Fibroblast of mammary gland (primary cell): ENCODE measurements around the gene RILPL1.
A peak's percentile ranks its signal among the peaks of the same experiment; 100 is the strongest.
"Not testable (repeated sequence)": the region's sequence is repeated elsewhere in the genome, so short reads cannot be mapped to it uniquely, and the experiment has no call there.

Source experiments
- DNase-seq: peaks from one replicate; pipeline ENCODE4 v3.0.0-alpha.2; 2010; ENCODE audit warnings: low read depth
- H3K4me3 ChIP-seq: 2 replicates; pipeline ENCODE4 v1.5.1; 2011; ENCODE audit warnings: low read depth, mild to moderate bottlenecking, low read length, moderate library complexity; ENCODE audit not compliant: control insufficient read depth
- TF ChIP-seq, protein P1 (sequence below): conservative IDR thresholded peaks from 2 replicates; pipeline ENCODE4 v1.5.1; 2011; ENCODE audit warnings: low read depth, low read length, inconsistent platforms; ENCODE audit not compliant: control insufficient read depth, insufficient read depth

The RILPL1 gene

DNA sequence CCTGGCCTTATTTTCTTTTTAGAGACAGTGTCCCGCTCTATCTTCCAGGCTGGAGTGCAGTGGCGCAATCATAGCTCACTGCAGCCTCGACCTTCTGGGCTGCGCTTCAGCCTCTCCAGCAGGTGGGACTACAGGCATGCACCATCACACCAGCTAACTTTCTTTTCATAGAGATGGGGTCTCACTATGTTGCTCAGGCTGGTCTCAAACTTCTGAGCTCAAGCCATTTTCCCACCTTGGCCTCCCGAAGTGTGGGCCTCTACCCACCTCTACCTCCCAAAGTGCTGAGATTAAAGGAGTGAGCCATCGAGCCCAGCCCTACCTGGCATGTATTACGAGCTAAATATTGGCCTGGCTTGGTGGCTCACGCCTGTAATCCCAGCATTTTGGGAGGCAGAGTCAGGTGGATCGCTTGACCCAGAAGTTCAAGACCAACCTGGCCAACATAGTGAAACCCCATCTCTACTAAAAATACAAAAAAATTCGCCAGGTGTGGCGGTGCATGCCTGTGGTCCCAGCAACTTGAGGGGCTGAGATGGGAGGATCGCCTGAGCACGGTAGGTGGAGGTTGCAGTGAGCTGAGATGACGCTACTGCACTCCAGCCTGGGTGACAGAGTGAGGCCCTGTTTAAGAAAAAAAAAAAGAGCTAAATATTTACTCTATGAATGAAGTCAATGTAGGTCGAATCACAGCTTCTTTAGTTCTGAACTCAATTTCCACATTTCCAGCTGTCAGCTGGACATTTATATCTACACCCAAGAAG, 7.6 kb upstream of the RILPL1 start:
- no peak overlapping the region for H3K4me3 ChIP-seq
- TF ChIP-seq, protein P1, sequence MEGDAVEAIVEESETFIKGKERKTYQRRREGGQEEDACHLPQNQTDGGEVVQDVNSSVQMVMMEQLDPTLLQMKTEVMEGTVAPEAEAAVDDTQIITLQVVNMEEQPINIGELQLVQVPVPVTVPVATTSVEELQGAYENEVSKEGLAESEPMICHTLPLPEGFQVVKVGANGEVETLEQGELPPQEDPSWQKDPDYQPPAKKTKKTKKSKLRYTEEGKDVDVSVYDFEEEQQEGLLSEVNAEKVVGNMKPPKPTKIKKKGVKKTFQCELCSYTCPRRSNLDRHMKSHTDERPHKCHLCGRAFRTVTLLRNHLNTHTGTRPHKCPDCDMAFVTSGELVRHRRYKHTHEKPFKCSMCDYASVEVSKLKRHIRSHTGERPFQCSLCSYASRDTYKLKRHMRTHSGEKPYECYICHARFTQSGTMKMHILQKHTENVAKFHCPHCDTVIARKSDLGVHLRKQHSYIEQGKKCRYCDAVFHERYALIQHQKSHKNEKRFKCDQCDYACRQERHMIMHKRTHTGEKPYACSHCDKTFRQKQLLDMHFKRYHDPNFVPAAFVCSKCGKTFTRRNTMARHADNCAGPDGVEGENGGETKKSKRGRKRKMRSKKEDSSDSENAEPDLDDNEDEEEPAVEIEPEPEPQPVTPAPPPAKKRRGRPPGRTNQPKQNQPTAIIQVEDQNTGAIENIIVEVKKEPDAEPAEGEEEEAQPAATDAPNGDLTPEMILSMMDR = no peak
- no peak for DNase-seq

DNA sequence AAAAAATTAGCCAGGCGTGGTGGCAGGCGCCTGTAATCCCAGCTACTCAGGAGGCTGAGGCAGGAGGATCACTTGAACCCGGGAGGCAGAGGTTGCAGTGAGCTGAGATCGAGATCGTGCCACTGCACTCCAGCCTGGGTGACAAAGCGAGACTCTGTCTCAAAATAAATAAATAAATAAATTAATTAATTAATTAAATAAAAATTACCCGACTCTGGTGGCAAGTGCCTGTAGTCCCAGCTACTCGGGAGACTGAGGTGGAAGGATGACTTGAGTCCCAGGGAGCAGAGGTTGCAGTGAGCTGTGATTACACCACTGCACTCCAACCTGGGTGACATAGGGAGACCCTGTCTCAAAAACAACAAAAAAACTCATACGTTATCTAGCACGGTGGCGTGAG, 2.4 kb upstream of the RILPL1 start:
- not testable (repeated sequence) for H3K4me3 ChIP-seq, DNase-seq

DNA sequence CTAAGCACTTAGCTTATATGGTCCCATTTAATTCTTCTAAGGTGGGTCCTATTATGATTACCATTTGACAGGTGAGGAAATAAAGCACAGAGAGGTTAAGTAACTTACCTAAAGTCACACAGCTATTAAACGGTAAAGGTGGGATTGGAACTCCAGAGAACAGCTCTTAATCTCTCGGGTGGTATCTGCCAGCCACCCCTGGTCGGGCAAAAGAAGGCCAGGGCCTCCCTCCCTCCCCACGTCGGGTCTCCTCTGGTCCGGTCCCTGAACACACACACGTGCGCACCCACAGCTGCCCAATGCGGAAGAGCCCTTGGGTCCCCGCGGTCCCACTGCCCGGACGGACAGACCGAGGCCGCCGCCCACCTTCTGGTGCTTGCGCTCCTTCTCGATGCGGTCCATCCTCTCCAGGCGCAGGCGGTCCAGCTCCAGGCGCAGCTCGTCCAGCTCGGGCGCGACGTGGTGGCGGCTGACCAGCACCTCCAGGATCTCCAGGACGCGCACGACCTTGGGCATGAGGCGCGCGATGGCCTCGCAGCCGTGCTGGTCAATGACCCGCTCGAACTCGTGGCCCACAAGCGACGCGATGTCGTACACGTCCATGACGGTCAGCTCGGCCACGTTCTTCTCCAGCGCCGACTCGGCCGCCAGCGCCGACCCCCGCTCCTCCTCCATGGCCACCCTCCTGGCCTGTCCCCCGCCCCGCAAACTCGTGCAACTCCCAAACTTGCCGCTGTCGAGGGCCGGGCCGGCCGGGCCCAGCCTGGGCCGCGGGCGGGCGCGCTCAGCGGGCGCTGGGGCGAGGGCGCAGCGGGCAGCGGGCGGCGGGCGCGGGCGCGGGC, 490 bp downstream of the RILPL1 start:
- DNase-seq = peak; percentile 25
- TF ChIP-seq, protein P1 = no peak
- peak overlapping the region; percentile 73 for H3K4me3 ChIP-seq

DNA sequence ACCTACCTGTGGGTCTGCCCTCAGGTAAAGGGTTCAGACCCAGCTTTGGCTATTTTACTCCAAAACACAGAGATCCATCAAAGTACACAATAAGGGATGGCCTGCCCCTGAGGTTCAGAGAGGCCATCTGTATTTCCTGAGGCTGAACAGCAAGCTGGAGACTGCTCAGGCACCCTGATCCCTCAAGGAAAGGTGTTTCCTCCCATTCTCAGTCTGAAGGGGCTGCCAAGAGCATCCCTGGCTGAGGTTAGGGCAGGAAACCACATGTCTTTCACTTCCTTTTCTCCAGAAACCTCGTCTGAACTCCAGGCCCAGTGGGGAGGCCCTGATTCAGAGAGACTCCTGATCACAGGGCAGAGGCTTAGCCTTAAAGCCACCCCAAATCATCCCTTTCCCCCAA, 1.5 kb downstream of the RILPL1 start:
- DNase-seq = peak; percentile 36
- TF ChIP-seq, protein P1 = no peak
- H3K4me3 ChIP-seq = peak overlapping the region; percentile 73

DNA sequence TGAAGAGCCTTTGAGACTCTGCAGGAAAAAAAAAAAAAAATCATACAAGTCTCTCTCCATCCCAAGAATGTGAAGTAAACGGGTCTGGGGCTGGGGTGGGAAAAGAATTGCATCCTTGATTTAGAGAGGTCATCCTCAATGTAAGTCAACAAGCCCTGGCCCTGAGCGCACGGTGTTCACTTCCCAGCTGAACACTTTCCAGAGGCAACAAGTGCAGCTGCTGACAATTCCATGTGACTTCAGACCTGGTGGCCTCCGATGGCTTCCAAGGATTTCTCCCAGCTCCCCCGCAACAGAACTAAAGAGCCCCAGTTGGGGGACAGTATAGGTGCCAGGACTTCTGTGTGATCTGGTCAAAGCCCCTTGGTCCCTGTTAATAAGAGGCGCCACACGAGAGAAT, 2.4 kb downstream of the RILPL1 start:
- no peak for DNase-seq
- H3K4me3 ChIP-seq = no peak overlapping the region
- TF ChIP-seq, protein P1 = no peak

DNA sequence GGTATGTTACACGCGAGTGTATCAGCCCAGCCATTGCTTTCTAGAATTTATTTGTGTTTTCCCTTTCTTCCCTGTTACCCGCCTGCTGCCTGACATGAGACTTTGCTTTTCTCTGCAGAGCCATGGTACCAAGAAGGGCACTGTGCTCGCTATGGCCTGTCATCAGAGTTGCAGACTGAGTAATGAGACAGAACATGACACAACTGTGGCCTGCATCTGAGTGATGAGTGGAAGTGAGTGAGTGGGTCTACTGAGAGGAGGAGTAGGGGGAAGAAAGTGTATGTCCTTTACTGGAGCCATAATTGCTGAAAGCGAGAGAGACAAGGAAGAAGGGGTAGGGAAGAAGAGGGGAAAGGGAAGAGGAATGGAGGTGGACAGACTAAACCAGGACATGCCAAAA, 2.9 kb downstream of the RILPL1 start:
- DNase-seq = no peak
- TF ChIP-seq, protein P1 = no peak
- no peak overlapping the region for H3K4me3 ChIP-seq

DNA sequence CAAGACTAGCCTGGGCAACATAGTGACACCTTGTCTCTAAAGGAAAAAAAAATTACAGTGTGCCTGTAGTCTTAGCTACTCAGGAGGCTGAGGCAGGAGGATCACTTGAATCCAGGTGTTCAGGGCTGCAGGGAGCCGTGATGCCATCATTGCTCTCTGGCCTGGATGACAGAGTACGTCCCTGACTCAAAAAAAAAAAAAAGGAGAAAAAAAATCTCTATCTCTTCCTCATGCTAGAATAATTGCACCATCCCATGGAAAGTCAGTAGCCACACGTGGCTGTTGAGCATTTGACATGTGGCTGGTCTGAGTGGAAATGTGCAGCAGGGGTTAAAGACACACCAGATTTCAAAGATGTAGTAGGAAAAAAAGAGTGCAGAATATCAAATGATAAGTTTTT, 3.8 kb downstream of the RILPL1 start:
- no peak for DNase-seq
- TF ChIP-seq, protein P1 = no peak
- H3K4me3 ChIP-seq = no peak overlapping the region
